H4 (cell line): ENCODE data around the gene FSD2. TPM values are rescaled to one million over a fixed set of nuclear protein-coding genes. Genes with fewer than 3 reads are reported as not detected.

Source experiments
- DNase-seq: peaks from one replicate; pipeline ENCODE4 v3.0.0-alpha.2; 2015; ENCODE audit warnings: low spot score
- total RNA-seq: library from RNA; depleted of rRNA; stranded (reverse); fragments of >200 nt; shearing (Covaris generic); gene quantifications from 2 replicates; pipeline ENCODE4 v1.2.3, GENCODE V29; 2014; rRNA removed

Gene FSD2, protein sequence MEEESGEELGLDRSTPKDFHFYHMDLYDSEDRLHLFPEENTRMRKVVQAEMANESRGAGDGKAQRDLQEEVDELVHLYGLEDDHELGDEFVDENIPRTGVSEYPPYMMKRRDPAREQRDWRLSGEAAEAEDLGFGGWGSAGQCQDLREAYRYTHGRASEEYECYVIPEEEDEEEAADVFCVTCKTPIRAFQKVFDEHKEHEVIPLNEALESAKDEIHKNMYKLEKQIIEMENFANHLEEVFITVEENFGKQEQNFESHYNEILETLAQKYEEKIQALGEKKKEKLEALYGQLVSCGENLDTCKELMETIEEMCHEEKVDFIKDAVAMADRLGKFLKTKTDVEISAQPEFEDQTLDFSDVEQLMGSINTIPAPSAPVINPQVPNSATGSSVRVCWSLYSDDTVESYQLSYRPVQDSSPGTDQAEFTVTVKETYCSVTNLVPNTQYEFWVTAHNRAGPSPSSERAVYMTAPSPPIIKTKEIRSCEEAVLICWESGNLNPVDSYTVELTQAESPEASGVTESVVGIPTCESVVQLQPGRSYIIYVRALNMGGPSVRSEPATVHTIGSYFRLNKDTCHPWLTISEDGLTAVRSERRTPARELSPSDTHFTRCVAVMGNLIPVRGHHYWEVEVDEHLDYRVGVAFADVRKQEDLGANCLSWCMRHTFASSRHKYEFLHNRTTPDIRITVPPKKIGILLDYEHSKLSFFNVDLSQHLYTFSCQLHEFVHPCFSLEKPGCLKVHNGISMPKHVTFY
- not detected in 2 replicates for total RNA-seq

DNA sequence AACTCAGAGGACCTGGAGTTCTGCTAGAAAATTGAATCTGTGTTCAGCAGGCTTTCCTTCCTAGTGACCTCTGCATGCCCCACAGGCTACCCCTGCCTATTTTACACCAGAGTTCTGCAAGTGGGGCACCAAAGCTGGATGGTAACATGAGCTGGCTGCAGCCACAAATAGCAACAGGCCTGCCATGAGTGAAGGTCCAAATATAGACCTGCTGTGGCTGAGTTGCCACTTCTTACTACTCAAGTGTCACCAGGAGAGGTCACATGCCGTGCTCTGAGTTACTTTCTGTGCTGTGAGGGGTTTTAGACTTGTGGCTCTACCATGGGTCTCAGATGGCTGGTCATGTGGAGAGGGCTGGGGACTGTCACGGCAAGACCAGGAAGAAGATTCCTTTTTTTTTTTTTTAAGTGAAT is at the start of gene FSD2:
TSS of gene FSD2 (minus strand) at position 76 of the 413 bp plus-strand sequence. CDS start 18,679 bp downstream, outside the sequence.
- DNase-seq, result peak; percentile 23

DNA sequence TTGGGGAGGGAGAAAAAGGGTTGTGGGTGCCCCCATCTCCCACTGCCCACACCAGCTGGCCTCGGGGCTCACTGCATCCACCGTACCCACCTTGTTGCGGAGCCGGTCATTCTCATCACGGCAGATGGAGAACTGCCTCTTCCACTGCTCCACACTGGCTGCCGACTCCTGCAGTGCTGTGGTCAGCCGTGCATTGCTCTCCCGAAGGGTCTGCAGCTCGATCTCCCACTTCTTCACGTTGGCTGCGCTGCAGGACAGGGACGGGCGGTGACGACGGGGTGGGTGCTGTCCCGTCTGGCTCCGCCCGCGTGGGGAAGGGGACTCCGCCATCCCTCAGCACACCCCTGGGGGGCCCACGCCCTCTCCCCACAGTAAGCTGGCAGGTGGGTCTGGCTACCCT is 48.7 kb upstream of the FSD2 start:
- DNase-seq, result no peak

DNA sequence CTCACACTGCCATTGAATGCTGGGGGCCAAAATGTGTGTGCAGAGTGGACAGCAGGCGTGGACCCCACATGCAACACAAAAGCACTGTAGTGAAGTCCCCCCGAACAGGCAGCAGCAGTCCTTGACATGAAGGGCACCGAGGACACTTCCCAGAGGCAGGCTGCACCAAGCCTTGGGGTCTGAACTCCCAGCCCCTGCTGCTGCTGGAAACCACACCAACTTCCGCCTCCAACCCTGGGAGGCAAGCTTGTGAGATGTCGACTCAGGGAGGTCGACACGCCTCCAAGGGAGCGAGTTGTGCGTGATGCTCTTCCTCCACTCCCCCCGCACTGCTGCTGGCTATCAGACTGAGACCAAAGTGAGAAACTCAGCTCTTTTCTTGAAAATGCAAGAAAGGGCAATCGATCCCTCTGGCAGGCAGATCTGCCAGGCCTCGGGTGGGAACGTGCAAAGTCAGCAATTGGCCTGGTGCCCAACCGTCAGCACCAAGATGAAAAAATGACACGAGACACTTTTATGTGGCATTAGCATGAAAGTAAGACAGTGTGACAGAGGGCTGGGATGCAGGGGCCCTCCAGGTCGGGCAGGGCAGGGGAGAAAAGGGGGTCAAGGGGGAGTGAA is 47.2 kb upstream of the FSD2 start:
- DNase-seq, result no peak

DNA sequence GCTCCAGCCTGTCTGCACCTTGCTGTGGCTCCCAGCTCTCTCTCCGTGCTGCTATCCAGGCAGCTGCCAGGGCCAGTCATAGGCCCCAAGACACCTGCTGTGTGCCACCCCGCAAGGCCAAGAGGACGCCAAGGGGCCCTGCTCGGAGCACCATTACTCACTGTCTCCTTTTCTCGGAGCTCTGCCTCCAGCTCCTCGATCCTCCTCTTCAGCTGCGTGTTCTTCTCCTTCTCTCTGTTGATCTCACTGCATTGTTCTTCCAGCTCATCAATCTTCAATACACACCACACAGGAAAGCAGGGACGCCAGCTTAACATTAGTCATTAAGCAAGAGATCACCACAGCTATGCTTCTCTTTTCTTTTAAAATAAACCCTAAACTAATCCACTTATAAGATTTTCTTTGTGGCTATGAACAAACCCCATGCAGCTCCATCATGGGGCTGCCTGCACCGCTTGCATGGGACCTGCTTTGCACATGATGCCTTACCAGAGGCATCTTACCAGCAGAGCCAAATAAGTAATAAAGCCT is 46.2 kb upstream of the FSD2 start:
- no peak for DNase-seq

DNA sequence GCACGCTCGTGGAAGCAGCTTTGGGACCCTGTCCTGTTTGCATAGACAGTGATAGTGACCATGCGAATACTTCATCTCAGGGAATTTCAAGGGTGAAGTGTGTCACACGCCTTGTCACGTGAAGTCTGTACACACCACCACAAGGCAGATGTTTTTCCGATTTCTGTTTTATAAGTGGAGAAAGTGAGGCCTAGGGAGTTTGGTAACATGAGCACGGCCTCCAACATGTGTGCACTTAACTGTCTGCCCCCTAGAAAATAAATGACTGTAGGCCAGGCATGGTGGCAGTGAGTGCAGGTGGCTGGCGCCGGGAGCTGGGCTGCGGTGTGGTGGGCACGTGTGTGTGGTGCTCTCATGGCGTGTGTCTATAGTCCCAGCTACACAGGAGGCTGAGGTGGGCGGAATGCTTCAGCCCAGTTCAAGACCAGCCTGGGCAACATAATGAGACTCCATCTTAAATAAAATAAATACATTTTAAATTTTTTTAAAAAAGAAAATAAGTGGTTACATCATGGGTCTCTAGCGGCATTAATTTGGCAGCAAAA is 45.5 kb upstream of the FSD2 start:
- DNase-seq, result no peak

DNA sequence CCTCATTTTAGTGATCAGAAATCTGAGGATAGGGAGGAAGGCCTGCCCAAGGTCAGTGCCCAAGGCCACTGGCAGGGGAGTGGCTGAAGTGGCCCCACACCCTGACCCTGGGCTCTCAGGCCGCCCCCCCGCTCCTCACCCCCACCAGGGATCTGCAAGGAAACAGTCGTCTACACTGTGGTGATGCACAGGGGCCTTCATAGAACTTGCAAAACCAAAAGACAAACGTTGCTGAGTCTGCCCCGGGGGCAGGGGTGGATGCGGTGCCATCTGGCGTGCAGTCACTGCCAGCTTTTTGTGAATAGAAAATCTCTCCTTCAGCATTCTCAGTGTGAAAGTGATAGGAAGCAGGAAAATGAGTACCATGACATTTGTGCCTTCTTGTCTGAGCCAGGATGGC is 44.9 kb upstream of the FSD2 start:
- DNase-seq, result no peak

DNA sequence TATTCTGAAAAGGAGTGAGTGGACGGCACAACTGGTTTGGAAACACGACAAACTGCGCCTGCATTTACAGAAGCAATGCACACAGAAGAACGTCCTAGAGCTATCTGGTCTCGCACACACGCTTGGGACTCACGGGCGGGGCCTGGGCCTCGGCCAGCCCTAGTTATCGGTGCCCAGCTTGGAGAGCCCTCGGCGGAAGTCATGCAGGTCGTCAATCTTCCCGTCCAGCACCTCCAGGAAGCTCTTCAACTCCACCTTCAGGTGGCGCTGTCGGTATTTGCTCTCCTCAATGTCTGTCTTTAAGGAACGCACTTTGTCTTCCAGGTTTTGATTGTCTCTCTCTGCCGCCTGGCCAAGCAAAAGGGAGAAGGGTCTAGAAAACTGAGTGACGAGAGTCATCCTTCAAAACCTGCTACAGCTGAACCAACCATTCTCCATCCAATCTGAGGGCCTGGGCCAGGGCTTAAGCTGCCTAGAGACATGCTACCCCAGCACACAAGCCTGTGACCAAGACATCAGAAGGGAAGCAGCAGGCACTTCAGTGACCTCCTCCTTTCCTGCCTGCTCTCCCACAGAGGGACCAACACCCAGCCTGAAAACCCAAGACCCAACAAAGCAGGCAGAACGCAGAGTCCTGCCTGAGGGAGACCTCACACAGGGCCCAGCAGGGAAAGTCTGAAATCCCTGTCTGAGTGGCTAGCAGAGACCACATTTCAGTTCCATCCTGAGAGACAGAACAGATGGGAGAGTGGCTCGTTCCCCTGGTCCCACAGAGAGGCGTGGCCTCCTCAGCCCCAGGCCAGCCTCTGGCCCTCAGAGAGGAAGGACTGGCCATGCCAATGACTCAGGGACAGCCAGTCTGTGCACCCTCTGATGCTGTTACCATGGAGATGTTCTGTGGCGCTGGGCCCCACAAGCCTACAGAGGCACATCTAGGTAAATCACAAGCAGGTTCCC is 44.0 kb upstream of the FSD2 start:
- DNase-seq, result peak; percentile 21

DNA sequence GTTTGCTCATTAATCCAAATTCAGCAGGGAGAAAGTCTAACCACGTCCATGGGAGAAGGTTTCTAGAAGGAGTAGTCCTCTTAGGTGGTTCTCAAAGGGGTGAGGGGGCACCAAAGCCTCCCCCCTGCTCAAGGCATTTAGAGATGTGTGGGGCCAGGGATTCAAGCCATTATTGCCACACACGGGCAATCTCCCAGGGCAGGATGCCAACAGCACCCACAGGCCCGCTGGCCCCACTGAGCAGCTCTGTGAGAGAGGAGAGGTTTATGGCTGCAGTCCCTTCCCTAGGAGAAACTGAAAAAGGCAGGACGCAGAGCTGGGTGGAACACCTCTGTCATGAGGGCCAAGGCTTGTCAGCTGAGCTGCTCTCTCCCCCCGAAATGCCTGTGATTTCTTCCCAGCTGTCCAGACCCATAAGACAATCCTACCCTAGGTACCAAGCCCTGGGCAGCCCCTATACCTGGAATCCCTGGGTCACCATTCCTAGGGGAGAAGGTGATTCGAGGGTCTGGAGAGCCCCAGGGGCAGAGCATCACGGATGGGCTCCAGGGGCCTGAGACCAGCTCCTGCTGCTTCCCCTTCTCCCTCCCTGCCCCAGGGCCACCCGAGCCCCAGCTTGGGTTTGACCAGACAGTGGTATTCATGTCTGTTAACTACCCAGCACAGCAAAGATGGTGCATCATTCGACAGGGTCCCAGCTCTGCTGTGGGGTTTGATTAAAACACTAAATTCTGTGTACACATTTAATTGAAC is 42.5 kb upstream of the FSD2 start:
- DNase-seq, result no peak

DNA sequence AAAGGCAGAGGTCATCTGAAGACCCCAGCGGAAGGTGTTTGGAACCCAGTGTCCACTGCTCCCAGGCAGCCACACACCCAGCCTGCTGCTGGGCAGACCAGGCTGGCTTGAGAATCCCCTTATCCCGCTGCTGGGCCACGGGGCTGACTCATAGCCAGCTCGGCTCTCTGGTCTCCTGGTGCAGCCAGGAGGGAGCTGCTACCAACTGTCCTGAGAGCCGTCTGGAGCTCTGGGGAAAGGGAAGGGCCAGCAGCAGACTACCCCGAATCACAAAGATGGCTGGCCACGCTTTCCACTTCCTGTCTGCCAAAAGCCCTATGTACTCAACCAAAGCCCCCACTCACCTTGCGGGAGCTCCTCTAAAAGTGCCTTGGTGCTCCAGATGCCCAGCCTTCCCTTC is 41.8 kb upstream of the FSD2 start:
- DNase-seq, result no peak

DNA sequence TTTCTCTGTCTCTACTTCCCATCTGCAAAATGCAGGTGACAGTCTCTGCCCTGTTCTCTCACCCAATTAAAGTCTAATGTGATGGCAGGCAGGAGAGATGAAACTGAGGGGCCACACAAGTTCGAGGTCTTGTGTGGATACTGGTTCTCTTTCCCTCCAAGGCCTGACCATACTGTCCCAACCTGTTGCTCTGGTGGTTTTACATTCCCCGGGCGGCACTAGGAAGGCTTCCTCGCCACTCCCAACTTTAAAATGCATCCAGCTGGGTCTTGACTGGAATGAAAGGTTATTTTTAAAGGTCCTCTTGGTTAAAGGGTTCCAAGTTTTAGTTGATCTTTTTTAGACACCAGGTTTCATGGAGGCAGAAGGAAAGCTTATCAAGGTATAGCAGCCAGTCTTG is 40.8 kb upstream of the FSD2 start:
- DNase-seq, result no peak

DNA sequence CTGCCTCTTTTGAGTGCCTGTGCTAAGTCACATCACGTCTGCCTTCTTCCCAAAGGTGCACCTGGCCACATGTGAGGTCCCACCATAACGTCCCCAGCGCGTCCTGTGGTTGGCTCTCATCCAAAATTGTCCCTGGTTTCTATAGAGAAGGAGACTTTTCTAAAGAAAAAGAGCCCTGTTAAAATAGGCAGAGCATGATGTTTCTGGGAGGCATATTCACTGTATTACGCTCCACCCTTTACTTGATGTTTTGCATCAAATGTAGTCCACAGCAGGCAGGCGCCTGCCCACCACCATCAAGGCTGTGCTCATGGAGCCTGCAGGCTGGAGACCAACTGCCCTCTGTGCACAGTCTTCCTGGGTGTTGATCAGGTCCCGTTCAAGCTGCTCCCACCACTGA is 39.8 kb upstream of the FSD2 start:
- no peak for DNase-seq

DNA sequence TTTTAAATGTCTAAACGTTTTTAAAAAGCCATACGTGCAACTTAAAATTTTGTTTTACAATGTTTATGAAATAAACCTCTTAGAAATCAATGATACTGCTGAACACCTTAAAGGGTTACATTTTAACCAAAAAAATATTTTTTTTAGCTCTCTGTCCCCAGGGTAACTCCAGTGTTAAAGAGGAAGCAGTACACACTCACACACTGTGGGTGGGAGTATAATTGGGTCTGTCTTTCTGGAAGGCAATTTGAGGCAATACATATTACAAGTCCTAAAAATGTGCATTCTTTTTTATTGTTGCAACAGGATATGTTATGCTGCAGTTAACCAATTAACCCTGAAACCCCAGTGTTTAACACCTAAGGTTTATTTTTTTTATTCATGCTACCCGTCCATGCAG is 37.7 kb upstream of the FSD2 start:
- DNase-seq, result no peak

DNA sequence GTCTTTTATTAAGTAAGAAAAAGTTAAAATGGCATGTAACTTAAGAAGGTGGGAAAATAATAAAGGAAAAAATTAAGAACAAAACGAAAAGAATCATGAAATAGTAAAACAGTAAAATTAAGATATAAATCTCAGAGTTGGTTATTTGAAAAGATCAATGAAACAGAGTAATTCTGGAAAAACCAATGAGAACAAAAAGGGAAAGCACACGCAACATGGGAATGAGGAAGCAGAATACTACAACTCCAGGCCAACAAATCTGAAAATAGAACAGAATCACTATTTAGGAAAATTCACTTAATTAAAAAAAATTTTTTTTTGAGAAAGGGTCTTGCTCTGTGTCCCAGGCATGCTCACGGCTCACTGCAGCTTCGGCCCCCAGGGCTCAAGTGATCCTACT is 34.3 kb upstream of the FSD2 start:
- no peak for DNase-seq

DNA sequence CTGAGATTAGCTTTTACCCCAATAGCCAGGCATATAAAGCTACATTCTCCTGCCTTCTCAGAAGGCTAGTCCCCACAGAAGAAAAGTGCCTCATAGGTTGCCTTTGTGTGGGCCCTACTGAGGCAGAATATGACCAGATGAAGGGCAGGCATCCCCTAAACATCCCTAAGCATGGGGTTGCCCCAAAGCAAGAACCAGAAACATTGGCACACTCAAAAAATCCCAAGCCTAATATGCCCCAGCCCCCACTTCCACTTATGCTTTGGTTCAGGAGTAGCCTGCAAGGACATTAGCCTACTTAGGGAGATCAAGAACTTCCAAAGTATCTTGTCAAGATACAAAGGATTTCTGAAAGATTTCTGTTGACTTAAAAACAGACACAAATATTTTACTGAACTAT is 33.3 kb upstream of the FSD2 start:
- no peak for DNase-seq

DNA sequence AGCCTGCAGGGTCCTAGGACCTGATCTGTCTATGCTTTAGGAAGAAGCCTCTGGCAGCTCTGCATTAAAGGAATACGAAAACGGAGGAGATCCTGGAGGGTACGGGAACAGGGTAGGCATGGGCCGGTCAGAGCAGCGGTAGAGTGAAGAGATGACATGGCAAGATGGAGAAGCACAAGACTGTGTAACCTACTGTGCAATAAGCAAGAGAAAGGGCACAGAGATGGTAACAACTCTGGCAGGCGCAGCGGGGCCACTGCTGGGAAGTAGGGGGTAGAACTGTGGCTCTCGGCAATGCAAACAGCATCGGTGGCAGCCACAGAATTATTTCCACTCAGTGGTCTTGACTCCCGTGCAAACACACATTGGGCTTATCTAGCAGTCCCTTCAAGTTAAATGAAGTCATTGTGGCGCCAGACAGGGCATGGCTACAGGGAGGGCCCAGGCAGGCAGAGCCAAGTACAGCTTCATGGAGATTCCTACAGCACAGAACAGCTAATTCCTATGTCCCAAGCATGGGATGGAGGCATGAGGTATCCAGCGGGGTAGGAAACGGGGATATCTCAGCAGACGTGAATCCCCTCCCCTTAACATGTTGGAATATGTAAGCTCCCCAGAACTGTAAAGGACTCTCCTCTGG is 32.3 kb upstream of the FSD2 start:
- no peak for DNase-seq

DNA sequence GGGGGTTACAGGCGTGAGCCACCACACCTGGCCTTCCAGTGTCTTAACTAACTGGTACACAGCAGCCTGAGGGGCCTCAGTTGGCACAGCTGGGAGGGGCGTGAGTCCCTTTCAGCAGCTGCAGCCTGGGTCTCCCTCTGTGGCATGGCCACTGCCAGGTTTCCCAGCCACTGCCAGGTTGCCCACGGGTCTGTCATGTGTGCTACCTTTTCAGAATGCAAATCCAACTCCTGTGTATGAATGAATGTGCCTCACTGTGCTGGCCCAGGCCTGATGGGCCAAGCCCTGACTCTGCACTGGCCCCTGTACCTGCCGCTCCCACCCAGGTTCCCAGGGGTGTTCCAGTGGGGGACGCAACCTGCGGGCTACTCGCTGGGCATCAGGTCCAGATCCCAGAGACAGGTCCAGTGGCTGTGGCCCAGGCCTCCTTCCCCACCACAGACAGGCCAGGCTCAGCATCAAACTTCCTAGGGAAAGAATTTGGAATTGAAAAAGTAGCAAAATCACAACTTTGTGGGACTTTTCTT is 29.6 kb upstream of the FSD2 start:
- no peak for DNase-seq

DNA sequence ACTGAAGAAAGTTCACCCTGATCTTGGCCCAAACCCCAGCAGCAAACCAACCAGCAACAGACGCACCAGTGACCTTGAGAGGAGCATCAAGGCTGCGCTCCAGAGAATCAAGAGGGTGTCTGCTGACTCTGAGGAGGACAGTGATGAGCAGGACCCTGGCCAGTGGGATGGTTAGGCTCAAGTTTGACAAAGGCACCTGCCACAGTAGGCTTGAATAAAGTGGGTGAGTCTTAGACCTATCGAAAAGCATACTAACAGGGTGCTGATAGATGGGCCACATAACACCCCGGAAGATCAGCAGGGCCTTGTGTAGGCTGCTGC is 27.5 kb upstream of the FSD2 start:
- no peak for DNase-seq

DNA sequence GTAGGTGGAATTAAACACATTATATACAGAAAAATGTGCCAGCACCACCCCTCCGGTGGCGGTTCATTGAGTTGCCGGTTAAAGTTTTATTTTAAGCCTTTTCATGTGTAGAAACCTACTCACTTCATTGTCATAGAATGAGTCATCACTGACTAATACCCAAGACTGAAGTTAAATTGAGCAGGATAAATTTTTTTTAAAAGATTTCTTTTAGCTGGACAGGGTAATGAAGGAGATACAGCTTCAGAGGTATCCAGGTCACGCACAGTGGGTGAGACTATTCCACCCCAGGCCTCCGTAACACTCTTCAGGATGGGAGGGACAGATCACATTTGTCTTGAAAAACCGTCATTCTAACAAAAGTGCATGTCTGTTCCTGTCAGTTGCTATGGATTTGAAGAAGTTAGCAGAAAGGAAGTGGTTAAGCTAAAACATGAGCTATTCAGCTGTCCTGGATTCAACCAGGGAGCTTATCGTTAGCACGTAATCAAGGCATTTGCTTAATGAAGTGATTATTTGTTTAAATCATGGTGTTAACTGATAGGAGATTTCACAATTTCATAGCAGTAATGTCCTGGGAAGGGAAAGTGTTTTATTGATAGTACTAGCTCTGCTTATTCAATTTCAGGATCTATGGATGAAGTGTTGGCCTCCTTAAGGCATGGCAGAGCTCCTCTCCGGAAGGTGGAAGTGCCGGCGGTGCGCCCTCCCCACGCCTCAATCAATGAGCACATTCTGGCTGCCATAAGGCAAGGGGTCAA is 26.9 kb upstream of the FSD2 start:
- DNase-seq, result peak; percentile 69
